ENCODE data around the gene EEF1AKMT1.
"Not testable (repeated sequence)": the region's sequence is repeated elsewhere in the genome, so short reads cannot be mapped to it uniquely, and the experiment has no call there.

The EEF1AKMT1 gene

GRCh38 chr13:20689291-20689690, 84.5 kb downstream of the EEF1AKMT1 start:
- no peak for DNase-seq

- no peak for DNase-seq
Measured at GRCh38 chr13:20686863-20687579, 86.7 kb downstream of the EEF1AKMT1 start.

- DNase-seq: no peak
Measured at GRCh38 chr13:20686167-20686566, 87.6 kb downstream of the EEF1AKMT1 start.

GRCh38 chr13:20685092-20685491, 88.7 kb downstream of the EEF1AKMT1 start:
- no peak for DNase-seq

- DNase-seq: no peak
Measured at GRCh38 chr13:20684546-20684945, 89.2 kb downstream of the EEF1AKMT1 start.

- no peak for DNase-seq
Measured at GRCh38 chr13:20684041-20684440, 89.7 kb downstream of the EEF1AKMT1 start.

- no peak for DNase-seq
Measured at GRCh38 chr13:20682061-20682460, 91.7 kb downstream of the EEF1AKMT1 start.

- not testable (repeated sequence) for DNase-seq
Measured at GRCh38 chr13:20681481-20681880, 92.3 kb downstream of the EEF1AKMT1 start.

- no peak for DNase-seq
Measured at GRCh38 chr13:20680416-20681080, 93.2 kb downstream of the EEF1AKMT1 start.

GRCh38 chr13:20679879-20680278, 93.9 kb downstream of the EEF1AKMT1 start:
- DNase-seq: no peak

Measured in activated T-cell treated with anti-CD3 and anti-CD28 coated beads, Interleukin-2, amount 50 U/mL, for 48 hours (primary cell).